ENCODE measurements around the gene CNTF. TPM values are rescaled to one million over a fixed set of nuclear protein-coding genes. Genes with fewer than 3 reads are reported as not detected.
"Not testable (repeated sequence)": the region's sequence is repeated elsewhere in the genome, so short reads cannot be mapped to it uniquely, and the experiment has no call there.

Gene CNTF, protein sequence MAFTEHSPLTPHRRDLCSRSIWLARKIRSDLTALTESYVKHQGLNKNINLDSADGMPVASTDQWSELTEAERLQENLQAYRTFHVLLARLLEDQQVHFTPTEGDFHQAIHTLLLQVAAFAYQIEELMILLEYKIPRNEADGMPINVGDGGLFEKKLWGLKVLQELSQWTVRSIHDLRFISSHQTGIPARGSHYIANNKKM
- total RNA-seq = 1 to 10 TPM; 1.2 to 2.4 (median 1.6) TPM

- peaks cover 7 to 29% (median 7%) of the 10 kb centered on the region in 3 donors for H3K4me1 ChIP-seq
- H3K27ac ChIP-seq = peak within 1 kb of the TSS in 3 of 4 donors; percentile 16 to 55 (median 36)
- WGBS, 2 donors (ENCODE audit: low coverage in 1 of 2) = 29 to 46% methylated on average over 1 to 2 of the region's 2 CpGs
- H3K36me3 ChIP-seq = peaks cover under 1 to 69% of the 10 kb centered on the region in 2 donors
- no peak for ATAC-seq
- TF ChIP-seq POLR2AphosphoS5 (IDR thresholded peaks at IDR 0.05) (no peak), EP300 (IDR thresholded peaks at IDR 0.05) (no peak)
- TF ChIP-seq, protein P1, sequence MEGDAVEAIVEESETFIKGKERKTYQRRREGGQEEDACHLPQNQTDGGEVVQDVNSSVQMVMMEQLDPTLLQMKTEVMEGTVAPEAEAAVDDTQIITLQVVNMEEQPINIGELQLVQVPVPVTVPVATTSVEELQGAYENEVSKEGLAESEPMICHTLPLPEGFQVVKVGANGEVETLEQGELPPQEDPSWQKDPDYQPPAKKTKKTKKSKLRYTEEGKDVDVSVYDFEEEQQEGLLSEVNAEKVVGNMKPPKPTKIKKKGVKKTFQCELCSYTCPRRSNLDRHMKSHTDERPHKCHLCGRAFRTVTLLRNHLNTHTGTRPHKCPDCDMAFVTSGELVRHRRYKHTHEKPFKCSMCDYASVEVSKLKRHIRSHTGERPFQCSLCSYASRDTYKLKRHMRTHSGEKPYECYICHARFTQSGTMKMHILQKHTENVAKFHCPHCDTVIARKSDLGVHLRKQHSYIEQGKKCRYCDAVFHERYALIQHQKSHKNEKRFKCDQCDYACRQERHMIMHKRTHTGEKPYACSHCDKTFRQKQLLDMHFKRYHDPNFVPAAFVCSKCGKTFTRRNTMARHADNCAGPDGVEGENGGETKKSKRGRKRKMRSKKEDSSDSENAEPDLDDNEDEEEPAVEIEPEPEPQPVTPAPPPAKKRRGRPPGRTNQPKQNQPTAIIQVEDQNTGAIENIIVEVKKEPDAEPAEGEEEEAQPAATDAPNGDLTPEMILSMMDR (IDR thresholded peaks at IDR 0.05) = no peak
- no peak within 1 kb of the TSS for H3K4me3 ChIP-seq
- H3K9me3 ChIP-seq = no peaks in the 10 kb centered on the region
- H3K27me3 ChIP-seq = no peaks in the 10 kb centered on the region
Measured at GRCh38 chr11:58622344-58622743, at the start of gene CNTF. Gene CNTF (plus strand): TSS chr11:58622665. CDS start chr11:58622753, 88 bp downstream.

DNA sequence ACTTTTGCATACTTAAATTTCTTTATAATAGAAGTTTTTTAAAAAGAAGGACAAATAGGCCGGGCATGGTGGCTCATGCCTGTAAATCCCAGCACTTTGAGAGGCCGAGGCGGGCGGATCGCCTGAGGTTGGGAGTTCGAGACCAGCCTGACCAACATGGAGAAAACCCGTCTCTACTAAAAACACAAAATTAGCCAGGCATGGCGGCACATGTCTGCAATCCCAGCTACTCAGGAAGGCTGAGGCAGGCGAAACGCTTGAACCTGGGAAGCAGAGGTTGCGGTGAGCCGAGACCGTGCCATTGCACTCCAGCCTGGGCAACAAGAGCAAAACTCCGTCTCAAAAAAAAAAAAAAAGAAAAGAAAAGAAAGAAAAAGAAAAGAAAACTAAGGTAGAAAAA, 49.6 kb upstream of the CNTF start:
- not testable (repeated sequence) for H3K4me3 ChIP-seq, H3K27me3 ChIP-seq, H3K9me3 ChIP-seq, ATAC-seq
- Histone ChIP-seq H3K4me1 (peaks cover 4 to 67% (median 10%) of the 10 kb centered on the region in 3 donors), H3K27ac (peak overlapping the region; percentile 44 to 99 (median 80)), H3K36me3 (peaks cover 0 to 26% of the 10 kb centered on the region in 2 donors)
- WGBS, 2 donors (ENCODE audit: low coverage in 1 of 2) = 77 to 97% methylated on average over 11 to 13 of the region's 14 CpGs

DNA sequence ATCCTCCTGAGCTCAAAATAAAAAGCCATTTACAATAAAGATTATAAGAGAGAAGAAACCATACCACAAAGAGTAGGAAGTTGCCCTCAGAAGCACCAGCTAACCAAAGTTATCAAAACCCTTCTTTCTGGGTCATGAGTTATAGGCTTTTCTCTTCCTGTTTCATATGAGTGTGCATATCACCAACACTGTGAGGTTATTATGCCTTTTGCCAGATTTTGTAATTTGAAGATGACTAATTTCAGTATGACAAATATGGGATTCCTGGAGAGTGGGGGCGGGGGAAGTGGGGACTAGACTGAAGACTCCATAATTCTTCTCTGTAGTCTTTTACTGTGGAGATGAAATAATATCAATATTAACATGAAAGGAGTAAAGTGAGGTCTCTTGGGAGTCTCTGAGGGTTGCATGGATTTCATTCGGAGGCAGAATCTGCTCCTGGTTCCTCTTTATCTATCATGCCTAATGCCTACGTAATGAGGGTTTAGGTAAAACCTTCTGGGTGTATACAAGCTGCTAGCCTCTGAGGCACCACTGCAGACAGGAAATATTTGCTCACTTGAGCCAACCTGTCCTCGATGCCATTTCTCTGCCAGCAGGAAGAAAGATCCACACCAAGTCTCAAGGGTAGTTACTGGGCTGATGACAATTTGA, 48.9 kb upstream of the CNTF start:
- TF ChIP-seq, protein P1 (IDR thresholded peaks at IDR 0.05) = no peak
- TF ChIP-seq POLR2AphosphoS5 (IDR thresholded peaks at IDR 0.05) = peak; percentile 52
- H3K4me3 ChIP-seq = no peak overlapping the region
- H3K9me3 ChIP-seq = no peaks in the 10 kb centered on the region
- H3K27me3 ChIP-seq = no peaks in the 10 kb centered on the region
- H3K36me3 ChIP-seq = peaks cover 0 to 20% of the 10 kb centered on the region in 2 donors
- peaks cover 4 to 64% (median 10%) of the 10 kb centered on the region in 3 donors for H3K4me1 ChIP-seq
- WGBS, 2 donors (ENCODE audit: low coverage in 1 of 2) = 40% methylated on average over 2 to 3 of the region's 4 CpGs
- ATAC-seq = peak; percentile 29
- H3K27ac ChIP-seq = peak overlapping the region; percentile 61 to 99 (median 92)

GRCh38 chr11:58574881-58575280, 47.6 kb upstream of the CNTF start:
- Histone ChIP-seq H3K9me3 (no peaks in the 10 kb centered on the region), H3K4me3 (no peak overlapping the region), H3K27ac (peak overlapping the region in 3 of 4 donors; percentile 74 to 99 (median 99)), H3K27me3 (no peaks in the 10 kb centered on the region), H3K4me1 (peaks cover 4 to 64% (median 10%) of the 10 kb centered on the region in 3 donors), H3K36me3 (peaks cover 0 to 7% of the 10 kb centered on the region in 2 donors)
- ATAC-seq = no peak
- TF ChIP-seq POLR2AphosphoS5 (IDR thresholded peaks at IDR 0.05) = no peak
- TF ChIP-seq, protein P1 (IDR thresholded peaks at IDR 0.05) = no peak
- no peak for TF ChIP-seq POLR2A (IDR thresholded peaks at IDR 0.05)
- TF ChIP-seq EP300 (IDR thresholded peaks at IDR 0.05) = no peak

- peaks cover 7 to 68% (median 10%) of the 10 kb centered on the region in 3 donors for H3K4me1 ChIP-seq
- no peaks in the 10 kb centered on the region for H3K27me3 ChIP-seq
Measured at GRCh38 chr11:58575377-58576020, 47.0 kb upstream of the CNTF start, which contains the start of gene LPXN. Gene LPXN (minus strand): TSS chr11:58575856. CDS start chr11:58575772, 84 bp downstream.

More at GRCh38 chr11:58575377-58576020, 47.0 kb upstream of the CNTF start, which contains the start of gene LPXN:
- Histone ChIP-seq H3K27ac (peak within 1 kb of the TSS; percentile 96 to 100 (median 99)), H3K9me3 (no peaks in the 10 kb centered on the region), H3K36me3 (peaks cover 0 to under 1% of the 10 kb centered on the region in 2 donors), H3K4me3 (peak within 1 kb of the TSS in 1 of 2 donors; percentile 84)
- TF ChIP-seq POLR2A (IDR thresholded peaks at IDR 0.05) (no peak), EP300 (IDR thresholded peaks at IDR 0.05) (no peak), POLR2AphosphoS5 (IDR thresholded peaks at IDR 0.05) (no peak)
- TF ChIP-seq, protein P1 (IDR thresholded peaks at IDR 0.05) = no peak
- ATAC-seq = no peak
- 69 to 82% methylated on average over 5 to 6 of the region's 6 CpGs for WGBS, 2 donors (ENCODE audit: low coverage in 1 of 2)

Data from gastroesophageal sphincter (tissue), 4 donors.